H4 (cell line): ENCODE data around the gene SCLY. TPM values are rescaled to one million over a fixed set of nuclear protein-coding genes. Genes with fewer than 3 reads are reported as not detected.

Experiments
- DNase-seq: peaks from one replicate; pipeline ENCODE4 v3.0.0-alpha.2; 2015; ENCODE audit warnings: low spot score
- total RNA-seq: library from RNA; depleted of rRNA; stranded (reverse); fragments of >200 nt; shearing (Covaris generic); gene quantifications from 2 replicates; pipeline ENCODE4 v1.2.3, GENCODE V29; 2014; rRNA removed

Gene SCLY
- total RNA-seq, 1 experiment from 2014 or later, result 19.6 TPM

DNA sequence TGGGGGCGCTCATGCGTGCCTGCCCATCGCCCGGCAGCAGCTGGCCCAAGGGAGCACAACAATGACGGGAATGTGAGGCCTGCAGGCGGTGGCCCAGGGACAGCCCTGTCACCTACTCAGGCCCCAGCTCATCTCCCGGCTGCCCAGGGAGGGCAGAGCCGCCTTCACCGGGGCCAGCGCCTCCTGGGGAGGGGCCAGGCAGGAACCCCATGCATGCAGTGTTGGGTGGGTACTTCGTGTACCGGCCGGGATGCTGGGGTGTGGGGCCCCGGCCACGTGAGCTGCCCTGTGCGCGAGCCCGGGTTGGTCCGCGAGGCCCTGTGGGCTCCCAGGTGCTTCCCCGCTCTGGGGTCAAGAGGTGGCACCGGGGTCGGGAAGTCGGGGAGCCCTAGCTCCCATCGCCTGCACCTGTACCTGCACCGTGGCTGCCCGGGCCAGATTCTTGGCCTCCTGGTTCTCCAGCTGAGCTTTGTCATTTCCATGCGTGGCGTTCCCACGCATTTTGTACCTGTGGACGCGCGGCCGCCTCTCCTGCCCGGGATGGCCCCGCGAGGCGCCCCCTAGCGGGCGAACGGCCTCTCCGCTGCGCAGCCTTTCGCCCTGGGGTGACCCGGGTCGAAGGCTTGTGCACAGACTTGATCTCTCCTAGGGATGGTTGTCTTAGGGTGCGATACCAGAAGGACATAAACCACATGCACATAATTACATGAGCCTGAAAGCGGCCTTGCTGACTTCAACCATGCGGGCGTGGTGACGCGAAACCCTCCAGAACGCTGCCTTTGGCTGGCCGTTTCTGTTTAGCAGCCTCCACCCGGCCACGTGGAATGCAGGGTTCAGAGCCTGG lies 78.6 kb downstream of the SCLY start:
- DNase-seq, result no peak

DNA sequence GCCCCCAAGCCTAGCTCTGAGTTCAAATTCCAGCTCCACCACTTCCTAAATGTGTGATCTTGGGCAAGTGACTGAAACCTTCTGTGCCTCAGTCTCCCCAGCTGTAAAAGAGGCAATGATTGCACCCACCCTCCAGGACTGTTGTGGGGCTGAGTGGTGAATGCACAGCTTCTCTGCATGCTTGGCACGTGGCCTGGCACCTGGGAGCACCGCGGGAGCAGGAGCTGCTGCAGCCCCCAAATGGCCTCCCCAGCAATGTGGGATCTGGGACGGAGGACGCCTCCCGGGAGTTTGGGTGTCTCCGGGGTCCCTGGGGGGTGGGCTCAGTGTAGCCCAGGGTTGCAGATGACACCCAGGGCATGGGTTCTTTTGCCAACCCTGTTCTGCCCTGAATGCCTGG lies 79.2 kb downstream of the SCLY start:
- no peak for DNase-seq

DNA sequence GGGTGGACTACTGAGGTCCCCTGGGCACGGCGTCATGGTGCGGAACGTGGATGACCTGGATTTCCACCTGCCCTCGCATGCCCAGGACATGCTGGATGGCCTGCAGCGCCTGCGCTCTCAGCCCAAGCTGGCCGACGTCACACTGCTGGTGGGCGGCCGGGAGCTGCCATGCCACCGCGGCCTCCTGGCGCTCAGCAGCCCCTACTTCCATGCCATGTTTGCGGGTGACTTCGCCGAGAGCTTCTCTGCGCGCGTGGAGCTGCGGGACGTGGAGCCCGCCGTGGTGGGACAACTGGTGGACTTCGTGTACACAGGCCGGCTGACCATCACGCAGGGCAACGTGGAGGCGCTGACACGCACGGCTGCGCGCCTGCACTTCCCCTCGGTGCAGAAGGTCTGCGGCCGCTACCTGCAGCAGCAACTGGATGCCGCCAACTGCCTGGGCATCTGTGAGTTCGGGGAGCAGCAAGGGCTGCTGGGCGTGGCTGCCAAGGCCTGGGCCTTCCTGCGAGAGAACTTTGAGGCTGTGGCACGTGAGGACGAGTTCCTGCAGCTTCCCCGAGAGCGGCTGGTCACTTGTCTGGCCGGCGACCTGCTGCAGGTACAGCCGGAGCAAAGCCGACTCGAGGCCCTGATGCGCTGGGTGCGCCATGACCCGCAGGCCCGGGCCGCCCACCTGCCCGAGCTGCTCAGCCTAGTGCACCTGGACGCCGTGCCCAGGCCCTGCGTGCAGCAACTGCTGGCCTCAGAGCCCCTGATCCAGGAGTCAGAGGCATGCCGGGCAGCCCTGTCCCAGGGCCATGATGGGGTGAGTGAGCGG lies 80.1 kb downstream of the SCLY start:
- DNase-seq, result no peak

DNA sequence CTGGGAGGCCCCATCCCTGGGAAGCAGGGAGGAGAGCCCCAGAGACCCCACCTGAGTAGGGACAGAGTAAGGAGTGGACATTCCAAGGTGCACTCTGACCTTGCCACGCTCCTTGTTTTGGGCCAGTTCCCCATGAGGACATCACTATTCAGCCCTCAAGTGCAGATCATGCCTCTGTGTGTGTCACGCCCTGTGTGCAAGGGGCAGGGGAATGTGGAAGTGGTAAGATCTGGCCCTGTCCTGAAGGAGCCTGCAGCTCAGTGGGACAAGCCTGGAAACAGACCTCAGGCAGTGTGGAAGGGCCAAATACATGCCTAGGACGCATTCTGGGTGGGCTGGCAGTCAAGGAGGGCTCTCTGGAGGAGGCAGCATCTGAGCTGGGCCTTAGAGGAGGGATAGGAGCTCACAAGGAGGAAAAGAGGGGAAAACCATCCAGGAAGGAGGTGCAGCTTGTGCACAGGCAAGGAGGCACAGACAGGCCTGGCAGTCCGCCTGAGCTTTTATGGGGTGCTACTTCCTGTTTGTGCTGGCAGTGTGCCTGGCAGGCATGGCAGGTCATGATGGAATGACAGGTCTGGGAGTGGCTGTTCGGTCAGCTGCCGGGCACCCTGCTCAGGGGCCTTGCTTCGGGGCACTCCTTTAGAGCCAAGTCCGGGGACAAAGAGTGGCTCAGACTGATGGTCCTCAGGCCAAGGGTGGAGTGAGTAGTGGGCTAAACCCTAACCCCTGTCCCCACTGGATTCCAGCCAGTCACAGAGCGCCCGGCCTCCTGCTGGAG lies 80.9 kb downstream of the SCLY start:
- DNase-seq, result peak; percentile 57

DNA sequence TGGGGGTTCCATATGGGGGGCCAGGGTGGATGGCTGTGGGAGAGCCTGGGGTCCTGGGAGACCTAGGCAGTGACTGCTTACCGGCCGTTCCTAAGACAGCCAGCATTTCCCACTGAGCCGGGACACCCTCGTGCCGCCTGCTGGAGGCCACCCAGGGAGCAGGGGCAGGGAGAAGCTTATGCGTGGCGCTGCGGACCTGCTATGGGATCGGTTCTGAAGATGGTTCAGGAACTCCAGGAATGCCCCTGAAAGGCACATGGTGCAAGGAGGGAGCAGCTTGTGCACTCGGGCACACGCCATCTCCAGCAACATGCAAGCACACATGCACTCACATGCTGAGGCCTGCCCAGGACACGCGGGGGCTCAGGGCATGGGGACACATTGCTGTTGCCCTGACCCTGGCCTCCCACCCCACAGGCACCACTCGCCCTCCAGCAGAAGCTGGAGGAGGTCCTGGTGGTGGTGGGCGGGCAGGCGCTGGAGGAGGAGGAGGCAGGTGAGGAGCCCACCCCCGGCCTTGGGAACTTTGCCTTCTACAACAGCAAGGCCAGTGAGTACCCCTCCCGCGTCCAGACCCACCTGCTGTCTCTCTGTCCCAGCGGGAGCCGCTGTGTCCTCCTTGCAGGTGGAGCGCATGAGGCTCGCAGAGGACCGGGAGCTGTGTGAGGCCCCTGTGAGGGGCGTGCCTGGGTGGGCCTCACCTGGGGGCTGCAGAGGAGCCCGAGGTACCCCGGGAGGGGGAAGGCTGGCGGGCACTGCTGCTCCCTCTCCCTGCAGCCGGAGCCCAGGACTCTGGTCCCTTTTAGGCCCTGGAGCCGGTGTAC lies 81.8 kb downstream of the SCLY start:
- DNase-seq, result no peak

DNA sequence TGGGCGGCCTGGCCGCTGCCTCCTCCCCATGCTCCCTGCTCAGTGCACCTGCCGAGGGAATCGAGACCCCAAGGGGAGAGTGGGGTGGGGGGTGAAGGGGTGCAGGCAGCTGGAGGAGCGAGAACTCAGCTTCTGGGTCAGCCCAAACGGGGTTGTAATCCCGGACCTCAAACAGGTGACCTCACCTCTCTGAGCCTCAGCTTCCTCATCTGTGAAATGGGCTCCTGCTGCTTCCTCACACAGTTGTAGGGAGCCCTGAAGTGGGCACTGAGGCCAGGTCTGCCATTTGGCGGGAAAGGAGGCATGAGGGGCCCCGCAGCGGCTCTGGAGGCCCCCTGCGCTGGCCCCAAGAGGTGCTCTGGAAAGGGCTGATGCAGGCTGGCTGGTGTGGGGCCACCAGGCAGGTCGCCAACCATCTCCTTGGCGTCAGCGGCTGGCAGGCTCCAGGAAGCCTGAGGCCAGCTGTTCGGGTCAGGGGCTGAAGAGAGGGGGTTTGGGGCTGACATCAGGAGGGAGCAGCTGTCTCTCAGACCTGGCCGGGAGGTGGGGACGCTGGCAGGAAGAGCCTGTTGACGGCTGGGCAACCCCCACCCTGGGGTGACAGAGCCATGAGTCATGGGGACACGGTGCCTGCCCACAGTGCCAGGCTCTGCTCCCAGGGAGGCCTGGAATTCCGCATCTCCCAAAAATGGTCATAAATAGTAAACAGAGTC lies 82.6 kb downstream of the SCLY start:
- DNase-seq, result peak; percentile 78

DNA sequence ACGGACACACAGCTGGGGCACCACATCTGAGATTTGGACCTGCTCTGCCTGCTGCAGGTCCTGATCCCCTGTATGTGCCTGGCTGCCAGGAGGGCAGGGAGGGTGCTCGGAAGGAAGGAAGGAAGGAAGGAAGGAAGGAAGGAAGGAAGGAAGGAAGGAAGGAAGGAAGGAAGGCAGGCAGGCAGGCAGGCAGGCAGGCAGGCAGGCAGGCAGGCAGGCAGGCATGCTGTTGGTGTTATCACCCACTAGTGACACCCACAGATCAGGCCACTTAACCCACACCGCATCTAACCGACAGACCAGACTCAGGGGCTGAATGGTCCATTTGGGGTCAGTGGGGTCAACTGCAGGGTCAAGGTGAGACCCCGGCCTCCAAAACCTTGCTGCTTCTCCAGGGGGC lies 83.5 kb downstream of the SCLY start:
- DNase-seq, result no peak

DNA sequence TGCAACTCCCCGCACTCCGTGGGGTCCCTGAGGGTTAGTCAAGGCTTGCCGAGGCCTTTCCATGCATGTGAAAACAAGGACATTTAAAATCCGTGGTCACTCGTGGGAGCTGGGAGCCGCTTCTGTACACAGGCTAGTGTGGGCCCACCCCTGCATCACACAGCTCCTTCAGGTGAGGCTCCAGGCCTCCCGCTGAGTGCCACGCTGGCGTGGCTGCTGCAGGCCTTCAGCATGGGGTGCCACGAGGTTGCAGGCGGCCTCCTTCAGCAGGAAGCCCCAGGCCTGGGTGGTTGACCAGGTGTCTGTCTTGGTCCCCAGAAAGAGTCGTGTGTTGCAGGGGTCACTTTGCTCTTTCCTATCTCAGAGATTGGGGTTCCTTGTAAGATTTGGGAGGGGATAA lies 84.2 kb downstream of the SCLY start:
- DNase-seq, result no peak

DNA sequence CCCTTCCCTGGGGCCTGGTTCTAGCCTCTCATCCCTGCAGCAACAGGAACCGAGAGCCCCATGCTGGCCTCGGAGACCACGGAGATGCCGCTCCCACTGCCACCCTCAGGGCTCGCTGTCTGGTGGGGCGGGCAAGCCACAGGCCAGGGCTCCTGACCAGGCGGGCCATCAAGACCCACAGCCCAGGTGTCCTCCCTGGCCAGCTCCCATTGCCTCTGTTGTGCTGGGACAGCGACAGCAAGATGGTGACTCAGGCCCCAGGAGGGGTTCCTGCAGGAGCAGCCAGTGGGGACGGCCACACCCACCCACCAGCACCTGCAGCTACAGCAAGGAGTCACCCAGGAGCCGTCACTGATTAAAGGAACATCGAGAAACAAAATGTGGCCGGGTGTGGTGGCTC lies 85.0 kb downstream of the SCLY start:
- DNase-seq, result no peak

DNA sequence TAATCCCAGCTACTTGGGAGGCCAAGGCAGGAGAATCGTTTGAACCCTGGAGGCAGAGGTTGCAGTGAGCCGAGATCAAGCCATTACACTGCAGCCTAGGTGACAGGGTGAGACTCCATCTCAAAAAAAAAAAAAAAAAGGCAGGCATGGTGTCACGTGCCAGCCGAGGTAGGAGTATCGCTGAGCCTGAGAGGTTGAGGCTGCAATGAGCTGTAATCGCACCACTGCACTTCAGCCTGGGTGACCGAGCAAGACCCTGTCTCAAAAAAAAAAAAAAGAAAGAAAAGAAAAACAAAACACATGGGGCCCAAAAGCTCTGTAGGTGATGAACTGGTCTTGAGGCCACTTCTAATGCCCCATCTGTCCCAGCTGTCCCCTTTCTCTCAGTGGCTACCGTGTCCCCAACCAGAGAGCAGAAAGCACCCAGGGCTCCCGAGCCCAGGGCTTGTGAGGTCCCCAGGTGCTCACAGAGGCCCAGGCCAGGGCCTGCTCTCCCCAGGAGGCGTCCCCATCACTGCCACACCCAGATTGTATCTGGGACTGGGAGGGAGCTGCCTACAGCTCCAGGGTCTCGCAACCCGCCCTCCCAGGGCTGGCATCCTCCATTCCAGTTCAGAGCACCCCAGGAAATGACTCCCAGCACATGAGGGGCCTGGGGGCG lies 86.2 kb downstream of the SCLY start:
- no peak for DNase-seq

DNA sequence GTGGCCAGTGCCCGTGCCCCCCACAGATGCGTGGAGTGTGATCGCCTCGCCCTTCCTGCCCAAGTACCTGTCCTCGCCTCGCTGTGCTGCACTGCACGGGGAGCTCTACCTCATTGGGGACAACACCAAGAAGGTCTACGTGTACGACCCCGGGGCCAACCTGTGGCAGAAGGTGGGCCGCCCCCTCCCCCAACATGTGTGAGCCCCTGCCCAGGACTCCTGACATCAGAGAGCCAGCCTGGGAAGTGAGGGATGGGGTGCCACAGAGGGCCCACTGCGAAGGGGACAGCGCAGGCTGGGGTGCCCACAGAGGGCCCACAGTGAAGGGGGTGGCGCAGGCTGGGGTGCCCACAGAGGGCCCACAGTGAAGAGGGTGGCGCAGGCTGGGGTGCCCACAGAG lies 88.2 kb downstream of the SCLY start:
- no peak for DNase-seq

Other genes with a start within 250 kb of the SCLY start
- gene RAMP1, start 201.4 kb upstream of the SCLY start, total RNA-seq, result not detected in 2 replicates
- 94.2 and 98.5 TPM in 2 replicates for gene UBE2F, start 94.0 kb upstream of the SCLY start, total RNA-seq
- gene ESPNL, start 39.3 kb downstream of the SCLY start, total RNA-seq, result not detected in 2 replicates
- gene KLHL30, start 77.7 kb downstream of the SCLY start, total RNA-seq, result not detected in 2 replicates
- 4.3 and 6.2 TPM in 2 replicates for gene ERFE, start 98.0 kb downstream of the SCLY start, total RNA-seq
- gene ILKAP, start 142.7 kb downstream of the SCLY start, total RNA-seq, result 13.4 and 18.8 TPM in 2 replicates
- 4.8 and 6.3 TPM in 2 replicates for gene HES6, start 179.0 kb downstream of the SCLY start, total RNA-seq
- gene PER2, start 227.6 kb downstream of the SCLY start, total RNA-seq, result 3.9 and 4.6 TPM in 2 replicates